SJCRH30 (cell line): Measurements from ENCODE around the gene CNTN4. TPM values are rescaled to one million over a fixed set of nuclear protein-coding genes. Genes with fewer than 3 reads are reported as not detected.

ENCODE experiments used
- DNase-seq, 2 experiments: peaks; one replicate each; pipeline ENCODE4 v3.0.0-alpha.2; 2015 to 2020
- H3K27ac ChIP-seq: fragments of 250-450 bp; sonication (Bioruptor Pico); 2 replicates; pipeline ENCODE4 v1.5.1; 2020; ENCODE audit warnings: mild to moderate bottlenecking, moderate library complexity
- H3K27me3 ChIP-seq: fragments of 250-450 bp; sonication (Bioruptor Pico); 2 replicates; pipeline ENCODE4 v1.5.1; 2020; ENCODE audit warnings: mild to moderate bottlenecking, moderate library complexity
- H3K36me3 ChIP-seq: fragments of 250-450 bp; sonication (Bioruptor Pico); 2 replicates; pipeline ENCODE4 v1.5.1; 2020; ENCODE audit warnings: mild to moderate bottlenecking, moderate library complexity
- H3K4me1 ChIP-seq: fragments of 250-450 bp; sonication (Bioruptor Pico); 2 replicates; pipeline ENCODE4 v1.5.1; 2020; ENCODE audit warnings: mild to moderate bottlenecking, moderate library complexity
- H3K4me3 ChIP-seq: fragments of 250-450 bp; sonication (Bioruptor Pico); 2 replicates; pipeline ENCODE4 v1.5.1; 2020; ENCODE audit warnings: mild to moderate bottlenecking, moderate library complexity
- H3K9me3 ChIP-seq: fragments of 250-450 bp; sonication (Bioruptor Pico); replicated peaks from 2 replicates; pipeline ENCODE4 v1.5.1; 2020; ENCODE audit warnings: mild to moderate bottlenecking, moderate library complexity
- total RNA-seq: library from RNA; depleted of rRNA; stranded (reverse); fragments of >200 nt; shearing (Covaris generic); gene quantifications from 2 replicates; pipeline ENCODE4 v1.2.3, GENCODE V29; 2014

CNTN4 gene
- total RNA-seq, 1 experiment from 2014 or later, result 7.6 TPM

GRCh38 chr3:2198776-2199279 lies 100.2 kb downstream of the CNTN4 start:
- Histone ChIP-seq H3K36me3 (no peaks in the 10 kb centered on the region), H3K4me3 (no peak overlapping the region), H3K4me1 (no peaks in the 10 kb centered on the region), H3K27ac (no peak overlapping the region), H3K27me3 (no peaks in the 10 kb centered on the region), H3K9me3 (no peaks in the 10 kb centered on the region)
- DNase-seq, result no peak

GRCh38 chr3:2204054-2204453 lies 105.4 kb downstream of the CNTN4 start:
- no peaks in the 10 kb centered on the region for H3K27me3 ChIP-seq
- no peaks in the 10 kb centered on the region for H3K36me3 ChIP-seq
- no peaks in the 10 kb centered on the region for H3K4me1 ChIP-seq
- no peaks in the 10 kb centered on the region for H3K9me3 ChIP-seq
- H3K4me3 ChIP-seq, result no peak overlapping the region
- no peak for DNase-seq
- no peak overlapping the region for H3K27ac ChIP-seq

DNA sequence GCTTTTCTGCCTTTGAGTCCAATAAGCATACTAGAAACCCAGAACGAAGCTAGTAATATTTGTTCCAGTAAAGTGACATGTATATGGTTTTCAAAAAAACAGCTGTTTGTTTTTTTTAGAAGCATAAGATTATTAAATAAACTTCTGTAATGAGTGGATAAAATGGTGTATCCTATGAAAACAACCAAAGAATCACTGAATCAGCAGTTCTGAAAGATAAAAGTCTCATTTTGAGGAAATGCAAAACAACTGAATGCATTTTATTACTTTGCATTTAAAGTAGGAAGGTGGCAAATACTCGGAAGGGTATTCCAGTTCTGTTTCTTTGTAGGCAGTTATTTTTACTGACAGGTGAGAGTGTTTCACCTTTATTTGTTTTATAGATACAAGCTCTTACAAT lies 107.0 kb downstream of the CNTN4 start:
- Histone ChIP-seq H3K27ac (no peak overlapping the region), H3K36me3 (no peaks in the 10 kb centered on the region), H3K27me3 (no peaks in the 10 kb centered on the region), H3K9me3 (no peaks in the 10 kb centered on the region), H3K4me3 (no peak overlapping the region), H3K4me1 (no peaks in the 10 kb centered on the region)
- no peak for DNase-seq

DNA sequence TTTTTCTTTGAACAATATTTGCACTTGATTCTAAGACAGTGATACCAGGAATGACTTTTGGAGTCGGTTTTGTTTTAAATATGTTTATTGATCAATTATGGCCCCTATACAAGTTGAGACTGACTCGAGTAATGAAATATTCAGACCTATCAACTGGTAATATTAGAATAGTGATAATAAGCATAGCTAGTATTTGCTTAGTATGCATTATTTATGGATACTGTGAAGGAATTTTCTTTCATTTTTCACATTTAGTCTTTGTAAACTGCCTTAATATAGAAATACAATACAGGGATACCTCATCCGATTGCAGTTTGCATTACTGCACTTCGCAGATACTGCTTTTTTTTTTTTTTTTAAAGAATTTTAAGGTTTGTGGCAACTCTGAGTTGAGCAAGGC lies 107.9 kb downstream of the CNTN4 start:
- H3K4me3 ChIP-seq, result no peak overlapping the region
- H3K36me3 ChIP-seq, result no peaks in the 10 kb centered on the region
- no peak overlapping the region for H3K27ac ChIP-seq
- no peaks in the 10 kb centered on the region for H3K27me3 ChIP-seq
- no peak for DNase-seq
- H3K9me3 ChIP-seq, result no peaks in the 10 kb centered on the region
- H3K4me1 ChIP-seq, result no peaks in the 10 kb centered on the region

DNA sequence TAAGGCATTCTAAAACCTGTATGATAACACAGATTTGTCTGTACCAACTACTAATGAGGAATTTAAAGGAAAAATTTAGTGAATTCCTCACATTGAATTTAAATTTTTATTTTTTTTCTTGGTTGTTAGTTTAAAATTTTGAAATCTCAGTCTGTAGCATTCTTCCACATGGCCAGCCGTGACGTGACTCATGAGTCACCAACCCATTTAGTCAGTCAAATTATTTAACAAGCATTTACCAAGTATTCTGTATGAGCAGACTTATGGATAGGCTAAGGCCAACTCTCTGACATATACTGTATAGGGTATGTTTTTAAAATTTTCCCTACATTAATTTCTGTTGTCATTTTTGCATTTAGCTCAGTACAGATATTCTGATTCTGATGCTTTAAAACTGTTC lies 112.9 kb downstream of the CNTN4 start:
- Histone ChIP-seq H3K36me3 (no peaks in the 10 kb centered on the region), H3K9me3 (no peaks in the 10 kb centered on the region), H3K4me1 (no peaks in the 10 kb centered on the region), H3K27me3 (no peaks in the 10 kb centered on the region), H3K4me3 (no peak overlapping the region), H3K27ac (no peak overlapping the region)
- DNase-seq, result no peak

DNA sequence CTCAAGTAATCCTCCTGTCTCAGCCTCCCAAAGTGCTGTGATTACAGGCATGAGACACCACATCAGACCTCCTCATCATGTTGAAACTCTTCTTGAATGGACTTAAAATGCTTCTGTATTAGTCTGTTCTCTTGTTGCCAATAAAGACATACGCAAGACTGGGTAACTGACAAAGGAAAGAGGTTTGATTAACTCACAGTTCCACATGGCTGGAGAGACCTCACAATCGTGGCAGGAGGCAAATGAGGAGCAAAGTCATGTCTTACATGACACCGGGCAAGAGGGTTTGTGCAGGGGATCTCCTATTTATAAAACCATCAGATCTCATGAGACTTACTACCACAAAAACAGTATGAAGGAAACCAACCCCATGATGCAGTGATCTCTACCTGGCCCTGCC lies 113.5 kb downstream of the CNTN4 start:
- Histone ChIP-seq H3K9me3 (no peaks in the 10 kb centered on the region), H3K36me3 (no peaks in the 10 kb centered on the region), H3K4me1 (no peaks in the 10 kb centered on the region)

DNA sequence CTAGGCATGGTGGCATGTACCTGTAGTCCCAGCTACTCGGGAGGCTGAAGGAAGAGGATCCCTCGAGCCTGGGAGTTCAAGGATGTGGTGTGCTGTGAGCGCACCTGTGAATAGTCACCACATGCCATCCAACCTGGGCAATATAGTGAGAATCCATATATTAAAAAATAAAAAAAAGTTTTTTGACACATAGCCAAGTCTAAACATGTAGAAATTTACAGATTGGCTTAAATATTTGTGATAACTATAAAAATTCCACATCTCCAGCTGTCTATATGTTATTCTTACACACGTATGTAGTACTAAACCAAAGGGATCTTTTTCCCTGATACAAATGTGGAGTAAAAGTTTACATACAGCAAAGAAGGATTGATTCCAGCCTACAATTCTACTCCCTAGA lies 119.7 kb downstream of the CNTN4 start:
- no peaks in the 10 kb centered on the region for H3K4me1 ChIP-seq
- no peaks in the 10 kb centered on the region for H3K36me3 ChIP-seq
- no peak overlapping the region for H3K4me3 ChIP-seq
- DNase-seq, result no peak
- H3K9me3 ChIP-seq, result no peaks in the 10 kb centered on the region
- H3K27ac ChIP-seq, result no peak overlapping the region
- no peaks in the 10 kb centered on the region for H3K27me3 ChIP-seq

More for the DNA sequence above, 113.5 kb downstream of the CNTN4 start:
- Histone ChIP-seq H3K27ac (no peak overlapping the region), H3K4me3 (no peak overlapping the region), H3K27me3 (no peaks in the 10 kb centered on the region)
- DNase-seq, result no peak

DNA sequence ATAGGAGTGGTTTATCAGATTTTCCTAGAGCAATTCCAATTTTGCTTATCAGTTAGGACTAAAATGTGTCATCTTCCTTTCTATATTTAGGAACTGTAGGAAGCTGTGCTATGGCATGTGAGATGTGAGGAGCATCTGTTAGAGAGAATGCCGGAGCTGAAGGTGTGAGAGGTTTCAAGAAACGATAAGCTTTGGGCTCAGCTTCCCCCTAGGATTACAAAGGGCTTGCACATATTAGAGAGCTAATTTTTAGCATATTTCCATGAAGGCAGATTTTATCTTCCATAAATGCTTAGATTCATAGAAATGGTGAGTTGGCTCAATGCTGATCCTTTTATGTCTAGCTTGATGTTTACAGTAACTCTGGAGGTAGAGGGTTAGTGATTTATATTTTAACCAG lies 120.2 kb downstream of the CNTN4 start:
- DNase-seq, result no peak
- Histone ChIP-seq H3K4me3 (no peak overlapping the region), H3K27me3 (no peaks in the 10 kb centered on the region), H3K9me3 (no peaks in the 10 kb centered on the region), H3K36me3 (no peaks in the 10 kb centered on the region), H3K27ac (no peak overlapping the region), H3K4me1 (no peaks in the 10 kb centered on the region)

DNA sequence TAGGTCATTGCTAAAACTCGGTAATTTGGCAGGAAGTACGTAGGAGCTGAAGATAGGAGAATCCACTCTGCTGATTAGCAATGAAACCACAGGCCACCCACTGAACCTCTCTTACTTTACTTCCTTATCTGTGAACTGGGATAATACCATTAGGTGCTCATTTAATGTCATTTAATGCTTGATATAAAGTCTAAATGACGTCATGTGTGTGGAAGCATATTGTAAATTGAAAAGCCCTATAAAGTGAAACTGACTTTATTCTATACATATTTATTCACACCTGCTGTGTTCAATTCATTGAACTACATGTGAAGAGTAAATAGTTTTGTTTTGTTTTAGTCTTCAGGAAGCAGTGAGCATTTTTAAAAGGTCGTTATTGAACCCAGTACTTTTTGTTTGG lies 137.5 kb downstream of the CNTN4 start:
- no peak overlapping the region for H3K27ac ChIP-seq
- H3K27me3 ChIP-seq, result no peaks in the 10 kb centered on the region
- no peaks in the 10 kb centered on the region for H3K9me3 ChIP-seq
- no peaks in the 10 kb centered on the region for H3K36me3 ChIP-seq
- DNase-seq, result no peak
- H3K4me1 ChIP-seq, result peaks cover 8% of the 10 kb centered on the region; the same call in 1 of the 2 replicates
- no peak overlapping the region for H3K4me3 ChIP-seq

GRCh38 chr3:2244137-2244536 lies 145.5 kb downstream of the CNTN4 start:
- H3K27me3 ChIP-seq, result no peaks in the 10 kb centered on the region
- no peak overlapping the region for H3K4me3 ChIP-seq
- H3K9me3 ChIP-seq, result no peaks in the 10 kb centered on the region
- no peaks in the 10 kb centered on the region for H3K36me3 ChIP-seq
- no peaks in the 10 kb centered on the region for H3K4me1 ChIP-seq
- DNase-seq, result no peak
- no peak overlapping the region for H3K27ac ChIP-seq

DNA sequence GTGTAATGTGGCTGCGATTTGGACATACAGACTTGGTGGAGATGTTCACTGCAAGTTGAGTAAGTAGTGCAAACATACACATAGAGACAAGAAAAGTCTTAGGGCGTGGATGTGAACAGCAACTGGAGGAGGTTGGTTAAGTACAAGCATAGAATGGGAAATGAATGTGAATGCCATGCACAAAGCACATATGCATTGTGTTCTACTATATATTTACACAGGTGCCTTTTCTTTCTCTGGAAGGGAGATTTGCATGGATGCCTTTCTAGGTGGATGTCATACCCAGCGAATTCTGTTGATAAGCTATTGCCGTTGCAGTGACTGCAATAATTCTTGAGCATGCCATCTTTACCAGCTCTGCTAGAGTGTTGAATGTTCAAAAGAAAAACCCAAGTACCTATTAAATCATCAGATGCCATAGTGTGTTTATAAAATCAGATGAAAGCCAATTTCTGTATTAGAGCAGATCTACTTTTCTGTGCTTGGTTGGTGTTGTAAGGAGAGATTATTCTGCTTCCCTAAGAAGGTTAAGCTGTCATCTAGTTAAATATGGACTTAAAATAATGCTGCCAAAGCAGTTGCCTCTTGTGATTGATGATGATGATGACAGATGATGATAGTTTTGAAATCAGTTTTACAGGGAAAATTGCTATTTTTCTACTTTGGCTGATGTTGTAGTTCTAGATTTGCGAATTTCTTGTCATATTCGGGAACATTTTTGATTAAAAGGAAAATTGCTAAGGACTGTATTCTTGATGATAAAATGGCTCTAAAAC lies 148.4 kb downstream of the CNTN4 start:
- H3K4me1 ChIP-seq, result no peaks in the 10 kb centered on the region
- H3K4me3 ChIP-seq, result no peak overlapping the region
- H3K27me3 ChIP-seq, result no peaks in the 10 kb centered on the region

DNA sequence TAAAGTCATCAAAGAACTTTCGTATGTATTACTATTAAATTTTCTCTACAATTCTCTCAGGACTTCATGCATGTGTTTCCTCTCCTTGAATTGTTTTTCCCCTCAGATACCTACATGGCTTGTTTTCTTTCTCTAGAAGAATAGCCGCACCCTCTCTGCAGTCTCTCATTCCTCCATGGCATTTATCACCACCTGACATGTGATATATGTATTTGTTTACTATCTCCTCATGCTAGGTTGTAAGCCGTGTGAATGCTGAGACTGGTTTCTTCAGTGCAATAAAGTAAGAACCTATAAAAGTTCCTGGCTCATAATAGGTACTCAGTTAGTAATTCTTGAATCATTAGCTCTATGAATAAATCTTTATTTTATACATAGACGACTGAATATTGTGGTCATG lies 149.2 kb downstream of the CNTN4 start:
- DNase-seq, result no peak
- Histone ChIP-seq H3K9me3 (no peaks in the 10 kb centered on the region), H3K36me3 (no peaks in the 10 kb centered on the region), H3K4me1 (no peaks in the 10 kb centered on the region), H3K27ac (no peak overlapping the region), H3K27me3 (no peaks in the 10 kb centered on the region), H3K4me3 (no peak overlapping the region)

More for the DNA sequence above, 148.4 kb downstream of the CNTN4 start:
- Histone ChIP-seq H3K36me3 (no peaks in the 10 kb centered on the region), H3K27ac (no peak overlapping the region), H3K9me3 (no peaks in the 10 kb centered on the region)
- DNase-seq, result no peak

GRCh38 chr3:2250783-2251182 lies 152.1 kb downstream of the CNTN4 start:
- Histone ChIP-seq H3K4me3 (no peak overlapping the region), H3K36me3 (no peaks in the 10 kb centered on the region), H3K27me3 (no peaks in the 10 kb centered on the region), H3K4me1 (no peaks in the 10 kb centered on the region), H3K9me3 (no peaks in the 10 kb centered on the region), H3K27ac (no peak overlapping the region)
- no peak for DNase-seq

- no peaks in the 10 kb centered on the region for H3K36me3 ChIP-seq
- no peak overlapping the region for H3K27ac ChIP-seq
- no peaks in the 10 kb centered on the region for H3K9me3 ChIP-seq
- no peaks in the 10 kb centered on the region for H3K4me1 ChIP-seq
- no peak for DNase-seq
- H3K4me3 ChIP-seq, result no peak overlapping the region
- H3K27me3 ChIP-seq, result no peaks in the 10 kb centered on the region
These were observed 163.1 kb downstream of the CNTN4 start for GRCh38 chr3:2261747-2262146.

- H3K4me1 ChIP-seq, result no peaks in the 10 kb centered on the region
- no peak overlapping the region for H3K27ac ChIP-seq
- no peaks in the 10 kb centered on the region for H3K36me3 ChIP-seq
- no peaks in the 10 kb centered on the region for H3K27me3 ChIP-seq
- H3K4me3 ChIP-seq, result no peak overlapping the region
- DNase-seq, result no peak
- no peaks in the 10 kb centered on the region for H3K9me3 ChIP-seq
These were observed 163.5 kb downstream of the CNTN4 start for GRCh38 chr3:2262204-2262603.

DNA sequence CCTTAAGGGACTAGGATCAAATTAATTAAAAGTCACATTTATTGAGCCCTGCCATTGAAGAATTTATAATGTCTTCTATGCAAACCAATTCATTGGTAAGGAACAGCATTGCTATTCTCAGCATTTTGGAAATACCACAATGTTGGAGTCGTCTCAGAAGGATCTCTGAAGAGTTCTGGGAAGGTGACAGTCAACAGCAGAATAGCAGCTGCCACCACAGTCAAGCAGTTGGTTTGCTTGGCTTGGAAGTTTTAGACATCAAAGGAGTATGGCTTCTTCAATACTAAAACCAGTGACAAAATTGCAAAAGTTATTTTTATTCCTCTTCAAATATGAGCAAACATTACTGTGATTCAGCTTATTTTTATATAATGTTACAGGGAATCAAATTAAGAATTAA lies 167.9 kb downstream of the CNTN4 start:
- Histone ChIP-seq H3K27ac (no peak overlapping the region), H3K27me3 (no peaks in the 10 kb centered on the region), H3K36me3 (no peaks in the 10 kb centered on the region), H3K4me3 (no peak overlapping the region), H3K4me1 (no peaks in the 10 kb centered on the region), H3K9me3 (no peaks in the 10 kb centered on the region)
- DNase-seq, result no peak
